Activated T-cell treated with anti-CD3 and anti-CD28 coated beads for 48 hours (primary cell): ENCODE data around the gene DDX50.
A peak's percentile ranks its signal among the peaks of the same experiment; 100 is the strongest.

Experiments used
- DNase-seq: peaks from one replicate; pipeline ENCODE4 v3.0.0-alpha.2; 2020; ENCODE audit warnings: low read depth

DDX50 gene

DNA sequence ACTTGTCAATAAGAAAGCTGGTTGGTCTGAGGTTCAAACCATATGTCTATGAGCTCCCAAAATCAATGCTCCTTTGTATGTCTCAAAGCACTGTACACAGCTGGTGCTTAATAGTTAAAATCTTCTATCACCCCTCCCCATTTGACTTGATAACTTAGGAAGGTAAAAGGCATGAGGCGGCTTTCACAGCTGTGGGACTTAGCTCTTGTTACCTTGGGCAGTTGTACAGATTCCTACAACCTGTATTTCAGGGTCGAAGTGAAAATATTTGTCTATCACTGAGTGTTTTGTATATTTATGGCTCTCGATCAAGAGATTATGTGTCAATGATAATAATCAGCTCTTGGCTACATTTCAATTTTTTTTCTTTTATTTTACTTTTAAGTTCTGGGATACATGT is 86.5 kb downstream of the DDX50 start:
- DNase-seq = no peak

DNA sequence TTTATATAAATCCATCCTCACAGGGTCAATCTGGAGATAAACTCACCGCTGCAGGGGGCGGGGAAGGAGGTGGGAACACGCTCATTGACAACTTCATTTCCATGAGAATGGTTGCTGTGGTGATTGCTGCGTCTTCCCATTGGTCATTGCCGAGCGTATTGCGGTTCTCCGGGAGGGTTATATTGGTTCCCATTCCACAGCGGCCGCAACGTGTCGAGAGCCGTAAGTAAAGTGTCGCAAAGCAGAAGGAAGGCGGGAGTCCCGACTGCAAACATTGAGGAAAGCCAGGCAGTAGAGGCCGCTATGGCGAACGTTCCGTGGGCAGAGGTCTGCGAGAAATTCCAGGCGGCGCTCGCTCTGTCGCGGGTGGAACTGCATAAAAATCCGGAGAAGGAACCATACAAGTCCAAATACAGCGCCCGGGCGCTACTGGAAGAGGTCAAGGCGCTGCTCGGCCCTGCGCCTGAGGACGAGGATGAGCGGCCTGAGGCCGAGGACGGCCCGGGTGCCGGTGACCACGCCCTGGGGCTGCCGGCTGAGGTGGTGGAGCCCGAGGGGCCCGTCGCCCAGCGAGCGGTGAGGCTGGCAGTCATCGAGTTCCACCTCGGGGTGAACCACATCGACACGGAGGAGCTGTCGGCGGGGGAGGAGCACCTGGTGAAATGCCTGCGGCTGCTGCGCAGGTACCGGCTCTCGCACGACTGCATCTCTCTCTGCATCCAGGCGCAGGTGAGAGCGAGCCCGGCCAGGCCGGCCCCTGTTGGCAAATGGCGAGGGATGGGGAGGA is 87.6 kb downstream of the DDX50 start, which contains the start of gene KIFBP:
Gene KIFBP (plus strand): TSS at position 274 of the 787 bp plus-strand sequence. CDS start 30 bp downstream, at position 304.
- DNase-seq = peak; percentile 77

DNA sequence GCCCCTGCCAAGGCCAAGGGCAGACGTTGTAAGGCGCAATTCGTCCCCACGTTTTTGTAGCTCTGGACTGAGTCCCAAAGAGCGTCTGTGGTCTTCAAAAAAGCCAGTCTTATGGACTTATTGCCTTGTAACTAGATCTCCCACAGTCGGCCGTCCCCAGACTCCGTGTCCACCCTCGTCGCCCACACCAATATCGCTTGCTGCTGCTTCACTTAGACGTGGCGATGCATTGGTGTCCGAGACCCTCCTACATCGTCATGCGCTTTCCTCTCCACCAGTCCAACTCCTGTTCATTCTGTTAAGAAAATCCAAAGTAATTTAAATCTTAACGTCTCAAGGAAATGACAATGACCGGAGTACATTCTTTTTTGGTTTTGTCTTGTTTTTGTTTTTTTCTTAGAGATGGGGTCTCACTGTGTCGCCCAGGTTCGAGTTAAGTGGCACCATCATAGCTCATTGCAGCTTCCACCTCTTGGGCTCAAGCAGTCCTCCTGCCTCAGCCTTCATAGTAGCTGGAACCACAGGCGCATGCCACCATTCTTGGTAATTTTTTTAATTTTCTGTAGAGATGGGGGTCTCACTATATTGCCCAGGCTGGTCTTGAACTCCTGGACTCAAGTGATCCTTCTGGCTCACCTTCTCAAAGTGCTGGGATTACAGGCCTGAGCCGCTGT is 88.3 kb downstream of the DDX50 start:
- DNase-seq = no peak

- DNase-seq = no peak
Observed at GRCh38 chr10:68992636-68993440, 91.7 kb downstream of the DDX50 start.
